NT2/D1 (cell line): ENCODE measurements around the gene MCU.

Experiments
- SUZ12 ChIP-seq: IDR thresholded peaks from 2 replicates; pipeline ENCODE4 v1.6.1; 2011; ENCODE audit not compliant: insufficient read length, insufficient read depth; ENCODE audit errors: extremely low read depth
- YY1 ChIP-seq: IDR thresholded peaks from 2 replicates; pipeline ENCODE4 v1.6.1; 2011; ENCODE audit not compliant: insufficient read length, insufficient read depth

DNA sequence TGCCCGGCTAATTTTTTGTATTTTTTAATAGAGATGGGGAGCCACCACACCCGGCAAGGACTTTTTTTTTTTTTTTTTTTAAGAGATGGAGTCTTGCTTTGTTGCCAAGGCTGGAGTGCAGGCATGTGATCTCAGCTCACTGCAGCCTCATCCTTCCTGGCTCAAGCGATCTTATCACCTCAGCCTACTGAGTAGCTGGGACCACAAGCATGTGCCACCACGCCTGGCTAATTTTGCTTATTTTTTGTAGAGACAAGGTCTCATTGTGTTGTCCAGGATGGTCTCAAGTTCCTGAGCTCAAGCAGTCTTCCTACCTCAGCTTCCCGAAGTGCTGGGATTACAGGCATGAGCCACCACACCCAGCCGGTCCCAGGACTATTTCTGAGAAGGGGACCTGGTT lies 9.3 kb upstream of the MCU start:
- TF ChIP-seq SUZ12, result no peak
- no peak for TF ChIP-seq YY1
